ENCODE data around the gene ZDHHC14.

The ZDHHC14 gene

GRCh38 chr6:157471895-157472686 is 91.1 kb downstream of the ZDHHC14 start:
- Mint-ChIP-seq H3K9me3 (peaks cover 2% of the 10 kb centered on the region), H3K4me1 (peaks cover 62% of the 10 kb centered on the region), H3K27ac (peak overlapping the region; percentile 80), H3K27me3 (no peaks in the 10 kb centered on the region), H3K36me3 (peaks cover 35% of the 10 kb centered on the region), H3K4me3 (no peak overlapping the region)
- no peak for ATAC-seq

- peaks cover 50% of the 10 kb centered on the region for H3K4me1 Mint-ChIP-seq
These were observed 95.8 kb downstream of the ZDHHC14 start for GRCh38 chr6:157476797-157477196.

GRCh38 chr6:157478926-157479325 is 97.9 kb downstream of the ZDHHC14 start:
- no peak for ATAC-seq
- Mint-ChIP-seq H3K27ac (no peak overlapping the region), H3K4me1 (peaks cover 44% of the 10 kb centered on the region), H3K27me3 (no peaks in the 10 kb centered on the region), H3K36me3 (peaks cover 22% of the 10 kb centered on the region), H3K9me3 (no peaks in the 10 kb centered on the region), H3K4me3 (no peak overlapping the region)

More at GRCh38 chr6:157476797-157477196, 95.8 kb downstream of the ZDHHC14 start:
- no peaks in the 10 kb centered on the region for H3K27me3 Mint-ChIP-seq
- no peak for ATAC-seq
- no peaks in the 10 kb centered on the region for H3K9me3 Mint-ChIP-seq
- peak overlapping the region; percentile 65 for H3K27ac Mint-ChIP-seq
- H3K4me3 Mint-ChIP-seq, result no peak overlapping the region
- peaks cover 22% of the 10 kb centered on the region for H3K36me3 Mint-ChIP-seq

GRCh38 chr6:157479464-157480303 is 98.7 kb downstream of the ZDHHC14 start:
- Mint-ChIP-seq H3K36me3 (peaks cover 20% of the 10 kb centered on the region), H3K27me3 (no peaks in the 10 kb centered on the region), H3K9me3 (no peaks in the 10 kb centered on the region), H3K4me3 (no peak overlapping the region), H3K27ac (peak overlapping the region; percentile 49), H3K4me1 (peaks cover 37% of the 10 kb centered on the region)
- no peak for ATAC-seq

GRCh38 chr6:157481189-157481864 is 100.3 kb downstream of the ZDHHC14 start:
- H3K4me1 Mint-ChIP-seq, result peaks cover 28% of the 10 kb centered on the region
- H3K27ac Mint-ChIP-seq, result peak overlapping the region; percentile 27
- peaks cover 8% of the 10 kb centered on the region for H3K36me3 Mint-ChIP-seq
- ATAC-seq, result no peak
- H3K27me3 Mint-ChIP-seq, result no peaks in the 10 kb centered on the region
- H3K4me3 Mint-ChIP-seq, result no peak overlapping the region
- no peaks in the 10 kb centered on the region for H3K9me3 Mint-ChIP-seq

- Mint-ChIP-seq H3K4me3 (no peak overlapping the region), H3K27ac (peak overlapping the region; percentile 27), H3K36me3 (peaks cover 6% of the 10 kb centered on the region), H3K4me1 (peaks cover 28% of the 10 kb centered on the region), H3K27me3 (no peaks in the 10 kb centered on the region), H3K9me3 (no peaks in the 10 kb centered on the region)
- no peak for ATAC-seq
These were observed 100.9 kb downstream of the ZDHHC14 start for GRCh38 chr6:157481865-157482249.

- Mint-ChIP-seq H3K4me3 (no peak overlapping the region), H3K9me3 (no peaks in the 10 kb centered on the region), H3K27me3 (no peaks in the 10 kb centered on the region), H3K36me3 (peaks cover 6% of the 10 kb centered on the region), H3K4me1 (peaks cover 47% of the 10 kb centered on the region), H3K27ac (no peak overlapping the region)
- ATAC-seq, result no peak
These were observed 102.8 kb downstream of the ZDHHC14 start for GRCh38 chr6:157483770-157484169.

GRCh38 chr6:157484181-157484580 is 103.2 kb downstream of the ZDHHC14 start:
- Mint-ChIP-seq H3K27ac (no peak overlapping the region), H3K36me3 (peaks cover 6% of the 10 kb centered on the region), H3K27me3 (no peaks in the 10 kb centered on the region), H3K9me3 (no peaks in the 10 kb centered on the region), H3K4me1 (peaks cover 48% of the 10 kb centered on the region), H3K4me3 (no peak overlapping the region)
- ATAC-seq, result no peak

GRCh38 chr6:157486572-157486971 is 105.6 kb downstream of the ZDHHC14 start:
- Mint-ChIP-seq H3K4me1 (peaks cover 47% of the 10 kb centered on the region), H3K27me3 (no peaks in the 10 kb centered on the region), H3K9me3 (no peaks in the 10 kb centered on the region), H3K4me3 (no peak overlapping the region), H3K36me3 (peaks cover 2% of the 10 kb centered on the region), H3K27ac (peak overlapping the region; percentile 58)
- peak; percentile 71 for ATAC-seq

GRCh38 chr6:157487110-157487773 is 106.3 kb downstream of the ZDHHC14 start:
- Mint-ChIP-seq H3K36me3 (peaks cover 3% of the 10 kb centered on the region), H3K4me1 (peaks cover 46% of the 10 kb centered on the region), H3K4me3 (no peak overlapping the region), H3K9me3 (no peaks in the 10 kb centered on the region), H3K27ac (peak overlapping the region; percentile 58), H3K27me3 (no peaks in the 10 kb centered on the region)
- ATAC-seq, result no peak

GRCh38 chr6:157488058-157488457 is 107.1 kb downstream of the ZDHHC14 start:
- no peak overlapping the region for H3K4me3 Mint-ChIP-seq

GRCh38 chr6:157488716-157489118 is 107.7 kb downstream of the ZDHHC14 start:
- no peaks in the 10 kb centered on the region for H3K27me3 Mint-ChIP-seq
- no peak overlapping the region for H3K27ac Mint-ChIP-seq

More at GRCh38 chr6:157488058-157488457, 107.1 kb downstream of the ZDHHC14 start:
- H3K27ac Mint-ChIP-seq, result peak overlapping the region; percentile 58
- H3K4me1 Mint-ChIP-seq, result peaks cover 54% of the 10 kb centered on the region
- H3K36me3 Mint-ChIP-seq, result peaks cover 11% of the 10 kb centered on the region
- no peaks in the 10 kb centered on the region for H3K9me3 Mint-ChIP-seq
- no peaks in the 10 kb centered on the region for H3K27me3 Mint-ChIP-seq
- ATAC-seq, result no peak

GRCh38 chr6:157490611-157491269 is 109.8 kb downstream of the ZDHHC14 start:
- Mint-ChIP-seq H3K27me3 (no peaks in the 10 kb centered on the region), H3K27ac (no peak overlapping the region), H3K4me3 (no peak overlapping the region), H3K4me1 (peaks cover 70% of the 10 kb centered on the region), H3K36me3 (peaks cover 19% of the 10 kb centered on the region), H3K9me3 (peaks cover 2% of the 10 kb centered on the region)
- ATAC-seq, result no peak

More at GRCh38 chr6:157488716-157489118, 107.7 kb downstream of the ZDHHC14 start:
- H3K4me1 Mint-ChIP-seq, result peaks cover 54% of the 10 kb centered on the region
- peaks cover 13% of the 10 kb centered on the region for H3K36me3 Mint-ChIP-seq
- H3K9me3 Mint-ChIP-seq, result no peaks in the 10 kb centered on the region
- H3K4me3 Mint-ChIP-seq, result no peak overlapping the region
- ATAC-seq, result no peak

GRCh38 chr6:157491571-157492232 is 110.7 kb downstream of the ZDHHC14 start:
- H3K27me3 Mint-ChIP-seq, result no peaks in the 10 kb centered on the region
- peaks cover 20% of the 10 kb centered on the region for H3K36me3 Mint-ChIP-seq
- peaks cover 2% of the 10 kb centered on the region for H3K9me3 Mint-ChIP-seq
- peaks cover 62% of the 10 kb centered on the region for H3K4me1 Mint-ChIP-seq
- H3K4me3 Mint-ChIP-seq, result no peak overlapping the region
- no peak for ATAC-seq
- H3K27ac Mint-ChIP-seq, result peak overlapping the region; percentile 38

Data from stimulated activated memory B cell treated with anti-CD40 and anti-IgM and Interleukin-4, amounts not matched to agents 10 μg/mL and 1 μg/mL and 100 μg/mL, for 72 hours (primary cell).